Peyer's patch (tissue), 4 donors: ENCODE data around the gene PBX1. TPM values are rescaled to one million over a fixed set of nuclear protein-coding genes. Genes with fewer than 3 reads are reported as not detected.
A peak's percentile ranks its signal among the peaks of the same experiment; 100 is the strongest.

ENCODE experiments used
- DNase-seq, 3 donors: peaks; one replicate each; pipeline ENCODE4 v3.0.0-alpha.2; 2017 to 2019
- H3K27ac ChIP-seq, 4 donors: fragments of 200-600 bp; sonication (generic); one replicate each; pipeline ENCODE4 v1.5.1; 2016 to 2019
- H3K27me3 ChIP-seq, 2 donors: fragments of 200-600 bp; sonication (generic); one replicate each; pipeline ENCODE4 v1.5.1; 2019
- H3K36me3 ChIP-seq, 3 donors: fragments of 200-600 bp; sonication (generic); one replicate each; pipeline ENCODE4 v1.5.1; 2016 to 2019
- H3K4me1 ChIP-seq, 4 donors: fragments of 200-600 bp; sonication (generic); one replicate each; pipeline ENCODE4 v1.5.1; 2016 to 2019
- H3K4me3 ChIP-seq, 4 donors: fragments of 200-600 bp; sonication (generic); 1 replicate in 3 of 4; 2 replicates in 1 of 4; pipeline ENCODE4 v1.5.1; 2016 to 2019; ENCODE audit warnings: mild to moderate bottlenecking in 1 of 4
- H3K9me3 ChIP-seq, 4 donors: fragments of 200-600 bp; sonication (generic); one replicate each; pipeline ENCODE4 v1.5.1; 2016 to 2019; ENCODE audit warnings: mild to moderate bottlenecking in 1 of 4
- CTCF ChIP-seq, 6 experiments: fragments of 450-650 bp in 4 of 6; fragments of 200-600 bp in 2 of 6; sonication (generic) in 1 of 6; IDR thresholded peaks; one replicate each; pipeline ENCODE4 v1.5.1; 2017 to 2019; ENCODE audit warnings: antibody characterized with exemption in 6 of 6, mild to moderate bottlenecking in 3 of 6, moderate library complexity in 1 of 6
- POLR2A ChIP-seq, 2 donors: fragments of 450-650 bp; IDR thresholded peaks; one replicate each; pipeline ENCODE4 v1.5.1; 2017; ENCODE audit warnings: antibody characterized with exemption in 2 of 2, mild to moderate bottlenecking in 2 of 2, moderate library complexity in 2 of 2
- total RNA-seq, 4 donors: library from RNA; depleted of rRNA; stranded (reverse); fragments of >200 nt; gene quantifications; one replicate each; pipeline ENCODE4 v1.1.0, GENCODE V29; 2016

Gene PBX1
- 10 to 100 TPM; 20.6 to 57.5 (median 40.4) TPM for total RNA-seq

GRCh38 chr1:164558461-164559341 is at the start of gene PBX1:
PBX1 (plus strand) TSS chr1:164559184.
- Histone ChIP-seq H3K9me3 (no peaks in the 10 kb centered on the region), H3K36me3 (no peaks in the 10 kb centered on the region), H3K4me1 (peaks cover 0 to 13% (median 0%) of the 10 kb centered on the region in 4 donors), H3K27ac (peak within 1 kb of the TSS; percentile 54 to 87 (median 68)), H3K4me3 (peak within 1 kb of the TSS; percentile 37 to 77 (median 57)), H3K27me3 (no peaks in the 10 kb centered on the region)
- TF ChIP-seq CTCF (IDR thresholded peaks at IDR 0.05) (no peak), POLR2A (IDR thresholded peaks at IDR 0.05) (peak; percentile 58 to 66)
- DNase-seq, result peak; percentile 72 to 97 (median 96)

GRCh38 chr1:164510435-164510834 is 48.5 kb upstream of the PBX1 start:
- DNase-seq, result no peak
- Histone ChIP-seq H3K9me3 (no peaks in the 10 kb centered on the region), H3K4me1 (no peaks in the 10 kb centered on the region), H3K4me3 (no peak overlapping the region), H3K36me3 (no peaks in the 10 kb centered on the region), H3K27me3 (no peaks in the 10 kb centered on the region), H3K27ac (no peak overlapping the region)
- TF ChIP-seq CTCF (IDR thresholded peaks at IDR 0.05) (peak in 1 of 6 experiments; percentile 14), POLR2A (IDR thresholded peaks at IDR 0.05) (no peak)

GRCh38 chr1:164511001-164511705 is 47.8 kb upstream of the PBX1 start:
- no peak for TF ChIP-seq CTCF (IDR thresholded peaks at IDR 0.05)
- no peak for TF ChIP-seq POLR2A (IDR thresholded peaks at IDR 0.05)
- H3K27ac ChIP-seq, result no peak overlapping the region
- no peak overlapping the region for H3K4me3 ChIP-seq
- no peaks in the 10 kb centered on the region for H3K36me3 ChIP-seq
- H3K27me3 ChIP-seq, result no peaks in the 10 kb centered on the region
- H3K4me1 ChIP-seq, result no peaks in the 10 kb centered on the region
- no peak for DNase-seq
- H3K9me3 ChIP-seq, result no peaks in the 10 kb centered on the region

GRCh38 chr1:164515231-164515630 is 43.8 kb upstream of the PBX1 start:
- no peak overlapping the region for H3K4me3 ChIP-seq
- no peak for TF ChIP-seq CTCF (IDR thresholded peaks at IDR 0.05)
- no peak for TF ChIP-seq POLR2A (IDR thresholded peaks at IDR 0.05)
- no peaks in the 10 kb centered on the region for H3K36me3 ChIP-seq
- H3K4me1 ChIP-seq, result no peaks in the 10 kb centered on the region
- no peak for DNase-seq
- no peak overlapping the region for H3K27ac ChIP-seq
- no peaks in the 10 kb centered on the region for H3K9me3 ChIP-seq
- no peaks in the 10 kb centered on the region for H3K27me3 ChIP-seq

GRCh38 chr1:164515711-164516331 is 43.2 kb upstream of the PBX1 start:
- Histone ChIP-seq H3K27me3 (no peaks in the 10 kb centered on the region), H3K36me3 (no peaks in the 10 kb centered on the region), H3K4me1 (no peaks in the 10 kb centered on the region), H3K4me3 (no peak overlapping the region), H3K27ac (no peak overlapping the region), H3K9me3 (no peaks in the 10 kb centered on the region)
- TF ChIP-seq CTCF (IDR thresholded peaks at IDR 0.05) (no peak), POLR2A (IDR thresholded peaks at IDR 0.05) (no peak)
- no peak for DNase-seq
